ENCODE results near the gene DCXR. TPM values are rescaled to one million over a fixed set of nuclear protein-coding genes. Genes with fewer than 3 reads are reported as not detected.

The DCXR gene
- total and polyA plus RNA-seq, 2 of the 13 experiments (the other 11 are each of a cell fraction or from before 2014, with no cell fraction given), result 287 to 311 TPM

DNA sequence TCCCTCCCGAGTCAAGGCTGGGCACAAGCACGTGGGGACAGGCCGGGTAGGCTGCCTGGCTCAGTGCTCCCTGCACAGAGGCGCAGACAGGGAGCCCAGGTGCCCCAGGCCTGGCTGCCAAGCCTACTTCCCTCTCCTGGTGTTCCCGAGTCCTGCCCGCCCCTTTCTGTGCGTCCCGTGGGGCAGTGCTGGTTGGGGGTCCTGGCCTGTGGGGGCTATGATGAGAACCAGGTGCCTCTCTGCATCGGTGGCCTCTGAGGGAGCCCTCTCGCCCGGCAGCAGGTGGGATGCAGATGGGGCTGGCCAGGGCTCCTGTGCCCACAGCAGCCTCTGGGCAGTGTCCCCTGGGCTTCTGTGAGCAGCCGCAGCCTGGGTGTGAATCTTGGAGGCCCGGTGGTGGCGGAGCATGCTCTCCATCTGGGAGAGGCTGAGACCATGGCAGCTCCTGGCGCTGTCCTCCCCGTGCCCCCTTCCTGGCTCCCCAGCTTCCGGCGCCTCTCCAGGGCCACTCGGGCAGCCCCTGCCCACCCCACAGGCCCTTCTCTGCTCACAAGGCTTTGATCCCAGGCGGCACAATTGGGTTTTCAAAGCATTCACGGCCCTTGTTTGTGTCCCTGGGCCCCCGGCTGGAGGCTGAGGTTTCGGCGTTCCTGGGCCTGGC, 22.1 kb downstream of the DCXR start (continued):
- TF ChIP-seq FOXP1 (IDR thresholded peaks at IDR 0.05), result no peak
- TF ChIP-seq FOXP1 (CRISPR knock-in tag; IDR thresholded peaks at IDR 0.05), result peak; percentile 27; the same call in 1 of the 2 replicates
- peak; percentile 68 for TF ChIP-seq ZFX (CRISPR knock-in tag; IDR thresholded peaks at IDR 0.05; ENCODE audit: low read depth)
- no peak for TF ChIP-seq KDM5A (IDR thresholded peaks at IDR 0.05; ENCODE audit: borderline replicate concordance, low read length)
- TF ChIP-seq ZFYVE20 (CRISPR knock-in tag; IDR thresholded peaks at IDR 0.05; ENCODE audit: borderline replicate concordance, low read depth), result no peak
- TF ChIP-seq, protein P1, sequence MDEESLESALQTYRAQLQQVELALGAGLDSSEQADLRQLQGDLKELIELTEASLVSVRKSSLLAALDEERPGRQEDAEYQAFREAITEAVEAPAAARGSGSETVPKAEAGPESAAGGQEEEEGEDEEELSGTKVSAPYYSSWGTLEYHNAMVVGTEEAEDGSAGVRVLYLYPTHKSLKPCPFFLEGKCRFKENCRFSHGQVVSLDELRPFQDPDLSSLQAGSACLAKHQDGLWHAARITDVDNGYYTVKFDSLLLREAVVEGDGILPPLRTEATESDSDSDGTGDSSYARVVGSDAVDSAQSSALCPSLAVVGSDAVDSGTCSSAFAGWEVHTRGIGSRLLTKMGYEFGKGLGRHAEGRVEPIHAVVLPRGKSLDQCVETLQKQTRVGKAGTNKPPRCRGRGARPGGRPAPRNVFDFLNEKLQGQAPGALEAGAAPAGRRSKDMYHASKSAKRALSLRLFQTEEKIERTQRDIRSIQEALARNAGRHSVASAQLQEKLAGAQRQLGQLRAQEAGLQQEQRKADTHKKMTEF (CRISPR knock-in tag; IDR thresholded peaks at IDR 0.05), result peak; percentile 66; the same call in 1 of the 2 replicates
- TF ChIP-seq ZNF550 (CRISPR knock-in tag; IDR thresholded peaks at IDR 0.05; ENCODE audit: borderline replicate concordance), result 0 out of 2 replicates have a peak, but pooled peaks have one; percentile 38
- TF ChIP-seq ISX (CRISPR knock-in tag; conservative IDR thresholded peaks at IDR 0.05), result no peak
- peak; percentile 15; the same call in 1 of the 2 replicates for TF ChIP-seq STAG1 (CRISPR knock-in tag; IDR thresholded peaks at IDR 0.05)
- TF ChIP-seq AKAP8 (CRISPR knock-in tag; IDR thresholded peaks at IDR 0.05), result no peak; the same call in 1 of the 2 replicates
- TF ChIP-seq NFE2L1 (CRISPR knock-in tag; IDR thresholded peaks at IDR 0.05; ENCODE audit: borderline replicate concordance), result no peak
- TF ChIP-seq BRD4 (CRISPR knock-in tag; IDR thresholded peaks at IDR 0.05), result peak; percentile 81
- 0 out of 2 replicates have a peak, but pooled peaks have one; percentile 18 for TF ChIP-seq ERF (CRISPR knock-in tag; IDR thresholded peaks at IDR 0.05)
- TF ChIP-seq ZNF678 (CRISPR knock-in tag; IDR thresholded peaks at IDR 0.05), result no peak
- TF ChIP-seq JUNB (CRISPR knock-in tag; IDR thresholded peaks at IDR 0.05; ENCODE audit: borderline replicate concordance), result no peak
- no peak for TF ChIP-seq XBP1 (CRISPR knock-in tag; IDR thresholded peaks at IDR 0.05)
- TF ChIP-seq, protein P2, sequence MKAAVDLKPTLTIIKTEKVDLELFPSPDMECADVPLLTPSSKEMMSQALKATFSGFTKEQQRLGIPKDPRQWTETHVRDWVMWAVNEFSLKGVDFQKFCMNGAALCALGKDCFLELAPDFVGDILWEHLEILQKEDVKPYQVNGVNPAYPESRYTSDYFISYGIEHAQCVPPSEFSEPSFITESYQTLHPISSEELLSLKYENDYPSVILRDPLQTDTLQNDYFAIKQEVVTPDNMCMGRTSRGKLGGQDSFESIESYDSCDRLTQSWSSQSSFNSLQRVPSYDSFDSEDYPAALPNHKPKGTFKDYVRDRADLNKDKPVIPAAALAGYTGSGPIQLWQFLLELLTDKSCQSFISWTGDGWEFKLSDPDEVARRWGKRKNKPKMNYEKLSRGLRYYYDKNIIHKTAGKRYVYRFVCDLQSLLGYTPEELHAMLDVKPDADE (CRISPR knock-in tag; IDR thresholded peaks at IDR 0.05), result no peak
- TF ChIP-seq EHMT2 (IDR thresholded peaks at IDR 0.05; ENCODE audit: borderline replicate concordance, low read depth, low read length), result no peak
- no peak for TF ChIP-seq ZNF234 (CRISPR knock-in tag; conservative IDR thresholded peaks at IDR 0.05)
- peak; percentile 53; the same call in 1 of the 2 replicates for TF ChIP-seq GFI1 (CRISPR knock-in tag; IDR thresholded peaks at IDR 0.05; ENCODE audit: borderline replicate concordance)
- no peak for TF ChIP-seq ZNF841 (CRISPR knock-in tag; IDR thresholded peaks at IDR 0.05; ENCODE audit: borderline replicate concordance)
- TF ChIP-seq CREM (IDR thresholded peaks at IDR 0.05), result peak; percentile 90
- TF ChIP-seq CREM (CRISPR knock-in tag; IDR thresholded peaks at IDR 0.05), result no peak
- 0 out of 2 replicates have a peak, but pooled peaks have one; percentile 28 for TF ChIP-seq THAP11 (CRISPR knock-in tag; IDR thresholded peaks at IDR 0.05)
- TF ChIP-seq U2AF1 (optimal IDR thresholded peaks at IDR 0.05; ENCODE audit: low read depth, low read length), result peak; percentile 56
- no peak for TF ChIP-seq ZNF816 (CRISPR knock-in tag; IDR thresholded peaks at IDR 0.05; ENCODE audit: borderline replicate concordance)
- peak; percentile 22; the same call in 1 of the 2 replicates for TF ChIP-seq ZNF768 (CRISPR knock-in tag; IDR thresholded peaks at IDR 0.05)
